Anterior cingulate cortex (tissue), 58 donors: ENCODE results near the gene STK32C.
A peak's percentile ranks its signal among the peaks of the same experiment; 100 is the strongest.
"Not testable (repeated sequence)": the region's sequence is repeated elsewhere in the genome, so short reads cannot be mapped to it uniquely, and the experiment has no call there.

Source experiments
- DNase-seq, 58 donors: peaks; one replicate each; lab custom pipeline; 2025; lab: John Stamatoyannopoulos, UW

Gene STK32C

GRCh38 chr10:132223611-132224342 lies 84.0 kb downstream of the STK32C start:
- DNase-seq, result no peak

GRCh38 chr10:132223156-132223590 lies 84.6 kb downstream of the STK32C start:
- DNase-seq, result peak in 56 of 58 donors; percentile 18 to 90 (median 60)

- DNase-seq, result no peak
Observed at GRCh38 chr10:132222726-132223125, 85.0 kb downstream of the STK32C start.

- not testable (repeated sequence) for DNase-seq
Observed at GRCh38 chr10:132220996-132221395, 86.8 kb downstream of the STK32C start.

- no peak for DNase-seq
Observed at GRCh38 chr10:132220061-132220460, 87.7 kb downstream of the STK32C start.

GRCh38 chr10:132219486-132219885 lies 88.3 kb downstream of the STK32C start:
- DNase-seq, result no peak

- DNase-seq, result not testable (repeated sequence)
Observed at GRCh38 chr10:132216441-132216840, 91.3 kb downstream of the STK32C start.

- DNase-seq, result no peak
Observed at GRCh38 chr10:132213917-132214316, 93.8 kb downstream of the STK32C start.

GRCh38 chr10:132212816-132213215 lies 94.9 kb downstream of the STK32C start:
- DNase-seq, result no peak

- DNase-seq, result no peak
Observed at GRCh38 chr10:132211246-132211645, 96.5 kb downstream of the STK32C start.

- no peak for DNase-seq
Observed at GRCh38 chr10:132210766-132211165, 97.0 kb downstream of the STK32C start.

- DNase-seq, result no peak
Observed at GRCh38 chr10:132209978-132210530, 97.7 kb downstream of the STK32C start.

GRCh38 chr10:132209130-132209529 lies 98.6 kb downstream of the STK32C start:
- no peak for DNase-seq

- no peak for DNase-seq
Observed at GRCh38 chr10:132208462-132209050, 99.2 kb downstream of the STK32C start.

GRCh38 chr10:132207536-132208461 lies 100.0 kb downstream of the STK32C start:
- no peak for DNase-seq

GRCh38 chr10:132206806-132207535 lies 100.8 kb downstream of the STK32C start:
- no peak for DNase-seq

- no peak for DNase-seq
Observed at GRCh38 chr10:132206377-132206745, 101.4 kb downstream of the STK32C start.

- peak in 1 of 58 donors; percentile 42 for DNase-seq
Observed at GRCh38 chr10:132205650-132206376, 101.9 kb downstream of the STK32C start.

- no peak for DNase-seq
Observed at GRCh38 chr10:132204781-132205473, 102.8 kb downstream of the STK32C start.
